HCT116 (cell line): ENCODE results near the gene PODNL1.
"Not testable (repeated sequence)": the region's sequence is repeated elsewhere in the genome, so short reads cannot be mapped to it uniquely, and the experiment has no call there.

ENCODE experiments used
- CEBPB ChIP-seq: IDR thresholded peaks from 2 replicates; pipeline ENCODE4 v1.6.1; 2012; ENCODE audit warnings: low read depth
- CTCF ChIP-seq, 3 experiments: fragments of 200-600 bp in 1 of 3; sonication (generic) in 1 of 3; IDR thresholded peaks in 2 of 3; conservative IDR thresholded peaks in 1 of 3; 2 replicates each; pipeline ENCODE4 v1.5.1; 2012 to 2017; ENCODE audit warnings: low read depth in 2 of 3, low read length in 2 of 3, antibody characterized with exemption in 1 of 3, borderline replicate concordance in 1 of 3, control low read depth in 1 of 3, mild to moderate bottlenecking in 1 of 3, mixed read lengths in 1 of 3, mixed run types in 1 of 3, moderate library complexity in 1 of 3; ENCODE audit not compliant: insufficient read depth in 1 of 3
- EGR1 ChIP-seq: IDR thresholded peaks from 2 replicates; pipeline ENCODE4 v1.6.1; 2012; ENCODE audit warnings: low read depth
- EZH2 ChIP-seq: fragments of 200-600 bp; sonication (generic); IDR thresholded peaks from 2 replicates; pipeline ENCODE4 v1.6.1; 2017; ENCODE audit warnings: antibody characterized with exemption, mixed run types
- POLR2A ChIP-seq: IDR thresholded peaks from 2 replicates; pipeline ENCODE4 v1.7.0; 2011; ENCODE audit warnings: borderline replicate concordance; ENCODE audit not compliant: insufficient read depth, insufficient read length; ENCODE audit errors: extremely low read depth
- POLR2AphosphoS5 ChIP-seq: IDR thresholded peaks from 2 replicates; pipeline ENCODE4 v1.6.1; 2011; ENCODE audit warnings: mild to moderate bottlenecking, low read depth, low read length, moderate library complexity
- RAD21 ChIP-seq: IDR thresholded peaks from 2 replicates; pipeline ENCODE4 v1.6.1; 2012; ENCODE audit warnings: low read depth, mild to moderate bottlenecking
- REST ChIP-seq: IDR thresholded peaks from 2 replicates; pipeline ENCODE4 v1.6.1; 2012; ENCODE audit warnings: low read depth
- YY1 ChIP-seq: IDR thresholded peaks from 2 replicates; pipeline ENCODE4 v1.6.1; 2011; ENCODE audit warnings: low read length, low read depth, moderate library complexity, mild to moderate bottlenecking; ENCODE audit not compliant: insufficient replicate concordance; ENCODE audit errors: extremely low read depth
- ZFX ChIP-seq: fragments of 450-650 bp; IDR thresholded peaks from 2 replicates; pipeline ENCODE4 v1.6.1; 2017
- ZNF274 ChIP-seq: fragments of 200-500 bp; sonication (Bioruptor generic); IDR thresholded peaks from 2 replicates; pipeline ENCODE4 v1.6.1; 2014; ENCODE audit warnings: mild to moderate bottlenecking, low read depth, low read length, inconsistent platforms

GRCh38 chr19:13971868-13972267 is 33.7 kb upstream of the PODNL1 start:
- not testable (repeated sequence) for TF ChIP-seq EZH2; ZFX; CEBPB; POLR2A; CTCF (IDR thresholded peaks at IDR 0.05 in 2 of 3, conservative IDR thresholded peaks at IDR 0.05 in 1 of 3; ENCODE audit: borderline replicate concordance in 1 of 3, insufficient read depth in 1 of 3, low read depth in 2 of 3, low read length in 2 of 3); YY1; POLR2AphosphoS5; EGR1; RAD21; ZNF274; REST
